Measurements from ENCODE around the gene SYPL1. TPM values are rescaled to one million over a fixed set of nuclear protein-coding genes. Genes with fewer than 3 reads are reported as not detected.

SYPL1 gene
- total RNA-seq, 1 donor from 2014 or later = 39.4 TPM

- peak; percentile 69 for TF ChIP-seq CTCF (conservative IDR thresholded peaks at IDR 0.05)
- Mint-ChIP-seq H3K4me3 (no peak overlapping the region), H3K4me1 (peaks cover 6% of the 10 kb centered on the region), H3K36me3 (ENCODE audit: low read depth) (no peaks in the 10 kb centered on the region), H3K27ac (ENCODE audit: unreplicated experiment) (no peak overlapping the region), H3K9me3 (no peaks in the 10 kb centered on the region), H3K27me3 (ENCODE audit: low read depth) (peaks cover 9% of the 10 kb centered on the region)
- DNase-seq (ENCODE audit: low read depth, low spot score) = peak; percentile 59
These were observed 70.9 kb downstream of the SYPL1 start for GRCh38 chr7:106041140-106041717.

Other genes starting within 250 kb of the SYPL1 start
- gene ATXN7L1, start 235.7 kb downstream of the SYPL1 start, total RNA-seq = 13.1 and 14.4 TPM in 2 replicates
- 5.4 and 6.1 TPM in 2 replicates for gene CDHR3, start 149.0 kb downstream of the SYPL1 start, total RNA-seq
- 52.7 and 57.7 TPM in 2 replicates for gene NAMPT, start 172.7 kb upstream of the SYPL1 start, total RNA-seq